ENCODE results near the gene SCAF1.

SCAF1 gene

DNA sequence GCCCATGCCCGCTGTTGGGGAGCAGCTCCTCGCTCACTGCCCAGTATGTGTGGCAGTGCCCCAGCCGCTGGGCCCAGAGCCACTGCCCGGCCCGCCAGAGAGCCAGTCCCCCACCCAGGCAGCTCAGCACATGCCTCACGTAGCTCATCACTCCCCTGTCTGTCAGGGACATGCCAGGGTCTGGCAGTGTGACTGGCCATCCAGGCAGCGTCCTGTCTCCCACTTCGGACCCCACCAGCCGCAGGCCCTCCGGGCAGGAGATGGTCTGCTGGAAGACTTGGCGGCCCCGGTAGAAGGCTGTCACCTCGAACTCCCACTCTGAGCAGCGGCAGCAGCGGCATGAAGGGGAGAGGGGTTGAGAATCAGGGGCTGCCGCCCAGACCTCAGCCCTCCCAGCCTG lies 20.0 kb downstream of the SCAF1 start:
- CTCF ChIA-PET = interaction anchor here (1.6 to 5.3 kb wide), 2 partner anchors 12 to 16 kb away, joined by 4 to 48 read pairs; no protein-coding TSS in a partner anchor

DNA sequence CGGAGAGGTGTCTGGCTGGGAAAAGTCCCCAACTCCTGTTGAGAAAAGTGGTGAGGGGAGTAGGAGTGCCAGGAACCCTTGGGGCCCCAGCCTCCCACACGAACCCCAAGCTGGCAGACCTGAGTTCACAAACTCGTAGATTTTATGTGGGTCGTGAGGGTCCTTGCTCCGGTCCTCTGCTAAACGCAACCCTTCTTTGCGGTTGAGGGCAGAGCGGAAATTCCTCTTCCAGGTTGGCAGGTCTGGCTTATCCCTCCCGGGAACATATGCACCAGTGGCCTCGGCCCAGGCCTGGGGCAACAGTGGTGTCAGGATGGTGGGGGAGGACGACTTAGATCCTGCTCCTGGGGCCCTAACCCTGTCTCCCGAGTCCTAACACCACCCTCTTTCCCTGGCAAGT lies 21.2 kb downstream of the SCAF1 start:
- TF ChIP-seq, protein P1, sequence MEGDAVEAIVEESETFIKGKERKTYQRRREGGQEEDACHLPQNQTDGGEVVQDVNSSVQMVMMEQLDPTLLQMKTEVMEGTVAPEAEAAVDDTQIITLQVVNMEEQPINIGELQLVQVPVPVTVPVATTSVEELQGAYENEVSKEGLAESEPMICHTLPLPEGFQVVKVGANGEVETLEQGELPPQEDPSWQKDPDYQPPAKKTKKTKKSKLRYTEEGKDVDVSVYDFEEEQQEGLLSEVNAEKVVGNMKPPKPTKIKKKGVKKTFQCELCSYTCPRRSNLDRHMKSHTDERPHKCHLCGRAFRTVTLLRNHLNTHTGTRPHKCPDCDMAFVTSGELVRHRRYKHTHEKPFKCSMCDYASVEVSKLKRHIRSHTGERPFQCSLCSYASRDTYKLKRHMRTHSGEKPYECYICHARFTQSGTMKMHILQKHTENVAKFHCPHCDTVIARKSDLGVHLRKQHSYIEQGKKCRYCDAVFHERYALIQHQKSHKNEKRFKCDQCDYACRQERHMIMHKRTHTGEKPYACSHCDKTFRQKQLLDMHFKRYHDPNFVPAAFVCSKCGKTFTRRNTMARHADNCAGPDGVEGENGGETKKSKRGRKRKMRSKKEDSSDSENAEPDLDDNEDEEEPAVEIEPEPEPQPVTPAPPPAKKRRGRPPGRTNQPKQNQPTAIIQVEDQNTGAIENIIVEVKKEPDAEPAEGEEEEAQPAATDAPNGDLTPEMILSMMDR (IDR thresholded peaks at IDR 0.05; ENCODE audit: insufficient read depth, low read length, missing control alignments) = no peak
- ChIA-PET POLR2A (interaction anchor here (2.1 kb wide), 1 partner anchor 14 kb away, joined by 8 read pairs; no protein-coding TSS in a partner anchor), CTCF (interaction anchor here (1.2 to 5.3 kb wide), 4 partner anchors 11 to 93 kb away, joined by 4 to 48 read pairs (median 6); no protein-coding TSS in a partner anchor)
- H3K4me3 ChIP-seq (ENCODE audit: low read depth, low read length) = no peak overlapping the region
- DNase-seq (ENCODE audit: low read depth, low spot score) = no peak

More for the DNA sequence above, 20.0 kb downstream of the SCAF1 start:
- no peak overlapping the region for H3K4me3 ChIP-seq (ENCODE audit: low read depth, low read length)
- TF ChIP-seq, protein P1 (IDR thresholded peaks at IDR 0.05; ENCODE audit: insufficient read depth, low read length, missing control alignments) = no peak
- no peak for DNase-seq (ENCODE audit: low read depth, low spot score)
- POLR2A ChIA-PET = interaction anchor here (0.6 to 1.3 kb wide), 3 partner anchors 14 to 22 kb away, joined by 3 to 4 read pairs (median 4); partner anchors contain the start of gene RRAS

- peak overlapping the region; percentile 96 for H3K4me3 ChIP-seq (ENCODE audit: low read depth, low read length)
- ChIA-PET CTCF (interaction anchor here (1.2 to 5.3 kb wide), 5 partner anchors 9 to 162 kb away, joined by 3 to 48 read pairs (median 6); no protein-coding TSS in a partner anchor), POLR2A (interaction anchor here (0.6 to 2.1 kb wide), 8 partner anchors 9 to 74 kb away, joined by 3 to 17 read pairs (median 5); partner anchors contain the start of genes PRMT1 and SCAF1)
- TF ChIP-seq, protein P1 (IDR thresholded peaks at IDR 0.05; ENCODE audit: insufficient read depth, low read length, missing control alignments) = peak; percentile 26
- no peak for DNase-seq (ENCODE audit: low read depth, low spot score)
These were observed 22.4 kb downstream of the SCAF1 start for GRCh38 chr19:49664171-49665035.

GRCh38 chr19:49665036-49665350 lies 23.0 kb downstream of the SCAF1 start:
- no peak for DNase-seq (ENCODE audit: low read depth, low spot score)
- POLR2A ChIA-PET = interaction anchor here (1.2 to 2.1 kb wide), 6 partner anchors 11 to 75 kb away, joined by 3 to 17 read pairs (median 7); partner anchors contain the start of genes PRMT1 and SCAF1

GRCh38 chr19:49665351-49666119 lies 23.5 kb downstream of the SCAF1 start, which contains the start of the genes BCL2L12 and IRF3:
Gene BCL2L12, plus strand, starts transcription at chr19:49665933. Its CDS starts 760 bp downstream, at chr19:49666693.
Gene IRF3, minus strand, starts transcription at chr19:49665857. Its CDS starts 1,019 bp downstream, at chr19:49664838.
- CTCF ChIA-PET = interaction anchor here (0.9 to 5.3 kb wide), 4 partner anchors 9 to 163 kb away, joined by 3 to 48 read pairs (median 6); no protein-coding TSS in a partner anchor
- TF ChIP-seq, protein P1 (IDR thresholded peaks at IDR 0.05; ENCODE audit: insufficient read depth, low read length, missing control alignments) = peak; percentile 4
- POLR2A ChIA-PET = interaction anchor here (1.3 to 2.1 kb wide), 5 partner anchors 10 to 75 kb away, joined by 4 to 17 read pairs (median 8); partner anchors contain the start of genes PRMT1 and SCAF1

More at GRCh38 chr19:49665036-49665350, 23.0 kb downstream of the SCAF1 start:
- H3K4me3 ChIP-seq (ENCODE audit: low read depth, low read length) = peak overlapping the region; percentile 96
- TF ChIP-seq, protein P1 (IDR thresholded peaks at IDR 0.05; ENCODE audit: insufficient read depth, low read length, missing control alignments) = no peak
- CTCF ChIA-PET = interaction anchor here (0.9 to 5.3 kb wide), 5 partner anchors 9 to 162 kb away, joined by 3 to 48 read pairs (median 5); no protein-coding TSS in a partner anchor

More at GRCh38 chr19:49665351-49666119, 23.5 kb downstream of the SCAF1 start, which contains the start of the genes BCL2L12 and IRF3:
- DNase-seq (ENCODE audit: low read depth, low spot score) = peak; percentile 68
- H3K4me3 ChIP-seq (ENCODE audit: low read depth, low read length) = peak within 1 kb of the TSS; percentile 96

All from AG04449 (cell line).